Right lobe of liver (tissue), 6 donors: ENCODE results near the gene ABHD16B. TPM values are rescaled to one million over a fixed set of nuclear protein-coding genes. Genes with fewer than 3 reads are reported as not detected.

ENCODE experiments used
- ATAC-seq, 4 donors: fragments of 200-7000 bp; cut with Tn5 transposase; one replicate each; pipeline ENCODE4 v1.9.1; 2020; ENCODE audit warnings: mild to moderate bottlenecking in 4 of 4, moderate library complexity in 4 of 4
- DNase-seq, 3 donors: peaks; one replicate each; pipeline ENCODE4 v3.0.0-alpha.2; 2020
- H3K27ac ChIP-seq, 3 donors: fragments of 200-600 bp; one replicate each; pipeline ENCODE4 v1.8.0; 2022
- H3K27me3 ChIP-seq, 2 donors: fragments of 200-600 bp; one replicate each; pipeline ENCODE4 v1.8.0; 2022
- H3K36me3 ChIP-seq, 4 donors: fragments of 200-600 bp; sonication (generic) in 1 of 4; one replicate each; pipeline versions ENCODE4 v1.5.1 to v1.8.0; 2017 to 2022; ENCODE audit warnings: control low read depth in 1 of 4
- H3K4me1 ChIP-seq, 4 donors: fragments of 200-600 bp; sonication (generic) in 1 of 4; one replicate each; pipeline versions ENCODE4 v1.5.1 to v1.8.0; 2017 to 2022; ENCODE audit warnings: control low read depth in 1 of 4
- H3K4me3 ChIP-seq, 3 donors: fragments of 200-600 bp; one replicate each; pipeline ENCODE4 v1.8.0; 2022
- H3K9me3 ChIP-seq, 4 donors: fragments of 200-600 bp; sonication (generic) in 1 of 4; one replicate each; pipeline versions ENCODE4 v1.5.1 to v1.8.0; 2017 to 2022; ENCODE audit warnings: control low read depth in 1 of 4
- CTCF ChIP-seq, 4 donors: fragments of 200-600 bp in 3 of 4; fragments of 450-650 bp in 1 of 4; IDR thresholded peaks; one replicate each; pipeline versions ENCODE4 v1.5.1 to v1.8.0; 2016 to 2022; ENCODE audit warnings: antibody characterized with exemption in 4 of 4, mild to moderate bottlenecking in 2 of 4
- POLR2A ChIP-seq: fragments of 450-650 bp; IDR thresholded peaks from one replicate; pipeline ENCODE4 v1.6.1; 2017; ENCODE audit warnings: antibody characterized with exemption, mild to moderate bottlenecking
- WGBS: methylation state at CpG from one replicate; pipeline ENCODE4 v1.1.6; 2018; ENCODE audit warnings: low coverage, low lambda C conversion rate; ENCODE audit not compliant: insufficient coverage; ENCODE audit errors: missing lambda C conversion rate; 5-methylcytosine and 5-hydroxymethylcytosine counted together
- intact Hi-C, 2 donors: fragments of 100-400 bp; cut with DNase I; formaldehyde crosslinking; loops; one replicate each; pipeline versions ENCODE4 v1.11.2 to v1.14.1; 2022
- total RNA-seq, 6 experiments: library from RNA; depleted of rRNA in 2 of 6; stranded (reverse); fragments of >200 nt in 2 of 6; fragmentation: NEBNext Ultra II Directional in 3 of 6; extraction: Animal tissue kit (Norgen Biotek cat#: 25700) in 3 of 6; gene quantifications; one replicate each; pipeline versions ENCODE4 v1.1.0 to v1.2.4, GENCODE V29; 2016 to 2023
- donor health status: DM: no; HTN: yes; CAD: no.
- donor health status: DM: no; HTN: no; CAD: no.
- donor health status: DM: no; HTN: no; CAD: no.
- donor health status: DM: no; HTN: yes; CAD: no.
- donor health status: DM: no; HTN: yes; CAD: no.

ABHD16B gene
- total RNA-seq, 6 experiments from 2014 or later = not detected

- Histone ChIP-seq H3K4me3 (no peak overlapping the region), H3K27me3 (no peaks in the 10 kb centered on the region), H3K36me3 (no peaks in the 10 kb centered on the region), H3K4me1 (peaks cover 0 to 5% (median 0%) of the 10 kb centered on the region in 4 donors), H3K27ac (no peak overlapping the region), H3K9me3 (no peaks in the 10 kb centered on the region)
- DNase-seq (no peak), ATAC-seq (no peak)
- 27% methylated on average over 5 of the region's 16 CpGs for WGBS
- TF ChIP-seq CTCF (IDR thresholded peaks at IDR 0.05) (no peak), POLR2A (no peak)
- intact Hi-C loops = no loop called here
These were observed 17.5 kb upstream of the ABHD16B start for GRCh38 chr20:63843778-63844177.

GRCh38 chr20:63844511-63844991 lies 16.7 kb upstream of the ABHD16B start:
- WGBS = no CpG with 5 or more reads among the region's 9 CpGs
- intact Hi-C loops = no loop called here
- Histone ChIP-seq H3K27me3 (no peaks in the 10 kb centered on the region), H3K27ac (no peak overlapping the region), H3K9me3 (no peaks in the 10 kb centered on the region), H3K4me3 (no peak overlapping the region), H3K4me1 (peaks cover 0 to 5% (median 0%) of the 10 kb centered on the region in 4 donors), H3K36me3 (no peaks in the 10 kb centered on the region)
- no peak for ATAC-seq
- no peak for TF ChIP-seq CTCF (IDR thresholded peaks at IDR 0.05)
- no peak for TF ChIP-seq POLR2A
- no peak for DNase-seq

GRCh38 chr20:63846128-63846771 lies 15.0 kb upstream of the ABHD16B start:
- Histone ChIP-seq H3K27ac (peak overlapping the region in 1 of 3 donors; percentile 25), H3K4me1 (peaks cover 0 to 5% (median 0%) of the 10 kb centered on the region in 4 donors), H3K9me3 (no peaks in the 10 kb centered on the region), H3K4me3 (no peak overlapping the region), H3K36me3 (no peaks in the 10 kb centered on the region), H3K27me3 (no peaks in the 10 kb centered on the region)
- DNase-seq (peak; percentile 64 to 78 (median 73)), ATAC-seq (peak; percentile 64 to 76 (median 72))
- WGBS = 2% methylated on average over 6 of the region's 24 CpGs
- intact Hi-C loops = no loop called here
- TF ChIP-seq POLR2A = no peak
- no peak for TF ChIP-seq CTCF (IDR thresholded peaks at IDR 0.05)

GRCh38 chr20:63846888-63847236 lies 14.4 kb upstream of the ABHD16B start:
- Histone ChIP-seq H3K4me3 (no peak overlapping the region), H3K9me3 (no peaks in the 10 kb centered on the region), H3K27ac (no peak overlapping the region), H3K27me3 (no peaks in the 10 kb centered on the region), H3K36me3 (no peaks in the 10 kb centered on the region), H3K4me1 (peaks cover 0 to 5% (median 0%) of the 10 kb centered on the region in 4 donors)
- WGBS = 17% methylated on average over 2 of the region's 3 CpGs
- intact Hi-C loops = no loop called here
- ATAC-seq (no peak), DNase-seq (no peak)
- TF ChIP-seq POLR2A = no peak
- no peak for TF ChIP-seq CTCF (IDR thresholded peaks at IDR 0.05)
